ENCODE data around the gene DSG3.

The DSG3 gene

DNA sequence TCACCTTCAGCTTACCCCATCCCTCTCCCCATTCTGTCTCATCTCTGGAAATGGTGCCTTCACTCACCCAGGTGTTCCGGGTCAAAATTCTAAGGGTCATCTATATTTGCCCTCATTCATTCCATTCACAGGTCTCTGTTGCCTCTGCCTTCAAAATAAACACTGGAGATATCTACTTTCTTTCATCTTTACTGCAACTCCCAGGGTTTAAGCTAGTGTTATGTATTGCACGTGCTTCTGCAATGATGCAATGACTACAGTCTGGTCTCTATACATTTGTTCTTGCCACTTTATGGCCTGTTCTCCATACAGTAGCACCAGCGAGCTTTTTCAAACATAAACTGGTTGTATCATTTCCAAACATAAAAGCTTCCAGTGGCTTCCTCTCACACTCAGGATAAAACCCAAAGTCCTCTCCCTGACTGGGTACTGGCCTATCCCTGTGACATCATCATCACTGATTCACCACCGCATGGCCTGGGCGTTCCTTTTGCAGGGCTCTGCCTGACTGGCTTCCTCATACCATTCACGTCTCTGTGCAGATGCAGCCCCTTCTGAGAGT is 64.7 kb downstream of the DSG3 start:
- no peak for TF ChIP-seq FOXP2 (optimal IDR thresholded peaks at IDR 0.05; ENCODE audit: borderline replicate concordance, extremely low read depth, extremely low read length, insufficient read depth)
- no peak for TF ChIP-seq POLR2AphosphoS5 (IDR thresholded peaks at IDR 0.05; ENCODE audit: low read depth, low read length)
- no peak for TF ChIP-seq TAF1 (IDR thresholded peaks at IDR 0.05; ENCODE audit: borderline replicate concordance, insufficient read depth, low read length)
- TF ChIP-seq REST (IDR thresholded peaks at IDR 0.05; ENCODE audit: insufficient read depth in 1 of 2, low read depth in 2 of 2, low read length in 2 of 2), result no peak
- TF ChIP-seq SIN3A (IDR thresholded peaks at IDR 0.05; ENCODE audit: borderline replicate concordance, insufficient read depth, low read length), result no peak

DNA sequence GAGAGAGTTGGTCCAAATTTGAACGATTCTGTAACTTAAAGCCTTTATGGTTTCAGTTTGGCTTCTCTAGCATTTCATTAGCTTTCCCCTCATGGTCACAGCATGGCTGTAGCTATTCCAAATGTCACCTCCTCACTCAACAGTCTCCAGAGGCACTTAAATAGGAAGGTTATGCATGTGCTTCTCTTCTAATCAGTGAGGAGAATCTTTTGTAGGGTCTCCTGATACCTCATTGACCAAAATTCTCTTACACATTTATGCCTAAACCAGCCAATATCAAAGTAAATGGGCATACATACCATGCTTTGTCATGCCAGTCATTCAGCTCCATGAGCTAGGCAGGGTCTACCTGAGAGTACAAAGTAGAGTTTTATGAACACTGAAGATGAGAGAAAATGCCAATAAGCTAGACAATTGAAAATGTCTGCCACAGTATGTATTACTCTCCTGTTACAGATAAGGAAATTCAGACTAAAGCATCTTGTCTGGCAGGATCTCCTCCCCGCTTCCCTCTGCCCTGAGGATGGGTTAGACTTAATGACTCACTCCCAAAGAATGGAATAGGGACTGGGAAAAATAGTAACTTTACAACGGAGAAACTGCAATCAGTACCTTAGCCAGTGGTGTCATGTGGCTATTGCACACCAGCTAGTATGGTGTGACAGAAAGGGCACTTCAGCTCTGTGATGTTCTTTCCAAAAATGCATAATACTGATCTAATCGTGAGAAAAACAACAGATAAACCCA is 65.8 kb downstream of the DSG3 start:
- TF ChIP-seq REST (IDR thresholded peaks at IDR 0.05; ENCODE audit: insufficient read depth in 1 of 2, low read depth in 2 of 2, low read length in 2 of 2), result no peak
- no peak for TF ChIP-seq TAF1 (IDR thresholded peaks at IDR 0.05; ENCODE audit: borderline replicate concordance, insufficient read depth, low read length)
- TF ChIP-seq POLR2AphosphoS5 (IDR thresholded peaks at IDR 0.05; ENCODE audit: low read depth, low read length), result no peak
- no peak for TF ChIP-seq FOXP2 (optimal IDR thresholded peaks at IDR 0.05; ENCODE audit: borderline replicate concordance, extremely low read depth, extremely low read length, insufficient read depth)
- no peak for TF ChIP-seq SIN3A (IDR thresholded peaks at IDR 0.05; ENCODE audit: borderline replicate concordance, insufficient read depth, low read length)

GRCh38 chr18:31516437-31516836 is 68.9 kb downstream of the DSG3 start:
- no peak for TF ChIP-seq FOXP2 (optimal IDR thresholded peaks at IDR 0.05; ENCODE audit: borderline replicate concordance, extremely low read depth, extremely low read length, insufficient read depth)

DNA sequence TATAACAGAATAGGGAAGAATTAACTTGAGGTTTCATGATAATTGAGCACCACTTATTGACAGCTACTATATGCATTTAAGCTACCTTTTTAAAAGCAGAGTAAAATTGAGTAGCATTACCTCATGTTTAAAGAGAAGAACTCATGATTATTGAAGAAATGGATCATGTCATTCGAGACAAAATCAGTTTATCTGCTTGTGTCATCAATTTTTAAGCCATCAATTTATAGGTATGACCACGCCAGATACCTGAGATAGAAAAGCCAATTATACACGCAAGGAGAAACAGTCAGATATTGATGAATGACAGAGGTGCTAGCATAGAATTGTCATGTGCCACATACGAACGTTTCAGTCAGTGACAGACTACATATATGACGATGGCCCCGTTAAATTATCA is 78.8 kb downstream of the DSG3 start:
- no peak for TF ChIP-seq SIN3A (IDR thresholded peaks at IDR 0.05; ENCODE audit: borderline replicate concordance, insufficient read depth, low read length)
- no peak for TF ChIP-seq REST (IDR thresholded peaks at IDR 0.05; ENCODE audit: insufficient read depth in 1 of 2, low read depth in 2 of 2, low read length in 2 of 2)
- TF ChIP-seq FOXP2 (optimal IDR thresholded peaks at IDR 0.05; ENCODE audit: borderline replicate concordance, extremely low read depth, extremely low read length, insufficient read depth), result no peak
- no peak for TF ChIP-seq TAF1 (IDR thresholded peaks at IDR 0.05; ENCODE audit: borderline replicate concordance, insufficient read depth, low read length)
- TF ChIP-seq POLR2AphosphoS5 (IDR thresholded peaks at IDR 0.05; ENCODE audit: low read depth, low read length), result no peak

Data from PFSK-1 (cell line).